ENCODE measurements around the gene TPSG1.
"Not testable (repeated sequence)": the region's sequence is repeated elsewhere in the genome, so short reads cannot be mapped to it uniquely, and the experiment has no call there.

GRCh38 chr16:1240436-1240835, 15.4 kb upstream of the TPSG1 start, which contains the start of gene TPSAB1:
- TF ChIP-seq, protein P1, sequence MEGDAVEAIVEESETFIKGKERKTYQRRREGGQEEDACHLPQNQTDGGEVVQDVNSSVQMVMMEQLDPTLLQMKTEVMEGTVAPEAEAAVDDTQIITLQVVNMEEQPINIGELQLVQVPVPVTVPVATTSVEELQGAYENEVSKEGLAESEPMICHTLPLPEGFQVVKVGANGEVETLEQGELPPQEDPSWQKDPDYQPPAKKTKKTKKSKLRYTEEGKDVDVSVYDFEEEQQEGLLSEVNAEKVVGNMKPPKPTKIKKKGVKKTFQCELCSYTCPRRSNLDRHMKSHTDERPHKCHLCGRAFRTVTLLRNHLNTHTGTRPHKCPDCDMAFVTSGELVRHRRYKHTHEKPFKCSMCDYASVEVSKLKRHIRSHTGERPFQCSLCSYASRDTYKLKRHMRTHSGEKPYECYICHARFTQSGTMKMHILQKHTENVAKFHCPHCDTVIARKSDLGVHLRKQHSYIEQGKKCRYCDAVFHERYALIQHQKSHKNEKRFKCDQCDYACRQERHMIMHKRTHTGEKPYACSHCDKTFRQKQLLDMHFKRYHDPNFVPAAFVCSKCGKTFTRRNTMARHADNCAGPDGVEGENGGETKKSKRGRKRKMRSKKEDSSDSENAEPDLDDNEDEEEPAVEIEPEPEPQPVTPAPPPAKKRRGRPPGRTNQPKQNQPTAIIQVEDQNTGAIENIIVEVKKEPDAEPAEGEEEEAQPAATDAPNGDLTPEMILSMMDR (conservative IDR thresholded peaks at IDR 0.05 in 1 of 2, IDR thresholded peaks at IDR 0.05 in 1 of 2; ENCODE audit: extremely low read depth in 1 of 2, insufficient read depth in 1 of 2, low read depth in 1 of 2, low read length in 2 of 2): not testable (repeated sequence)
- not testable (repeated sequence) for TF ChIP-seq EZH2 (IDR thresholded peaks at IDR 0.05; ENCODE audit: borderline replicate concordance, low read length)

All from mammary epithelial cell (primary cell).